ENCODE measurements around the gene PKD2.

PKD2 gene

GRCh38 chr4:88027611-88028608, 20.5 kb downstream of the PKD2 start:
- DNase-seq = peak; percentile 44 to 77 (median 70)

GRCh38 chr4:88028946-88029345, 21.5 kb downstream of the PKD2 start:
- DNase-seq = peak in 2 of 3 donors; percentile 40

- DNase-seq = no peak
These were observed 22.1 kb downstream of the PKD2 start for GRCh38 chr4:88029556-88029955.

DNA sequence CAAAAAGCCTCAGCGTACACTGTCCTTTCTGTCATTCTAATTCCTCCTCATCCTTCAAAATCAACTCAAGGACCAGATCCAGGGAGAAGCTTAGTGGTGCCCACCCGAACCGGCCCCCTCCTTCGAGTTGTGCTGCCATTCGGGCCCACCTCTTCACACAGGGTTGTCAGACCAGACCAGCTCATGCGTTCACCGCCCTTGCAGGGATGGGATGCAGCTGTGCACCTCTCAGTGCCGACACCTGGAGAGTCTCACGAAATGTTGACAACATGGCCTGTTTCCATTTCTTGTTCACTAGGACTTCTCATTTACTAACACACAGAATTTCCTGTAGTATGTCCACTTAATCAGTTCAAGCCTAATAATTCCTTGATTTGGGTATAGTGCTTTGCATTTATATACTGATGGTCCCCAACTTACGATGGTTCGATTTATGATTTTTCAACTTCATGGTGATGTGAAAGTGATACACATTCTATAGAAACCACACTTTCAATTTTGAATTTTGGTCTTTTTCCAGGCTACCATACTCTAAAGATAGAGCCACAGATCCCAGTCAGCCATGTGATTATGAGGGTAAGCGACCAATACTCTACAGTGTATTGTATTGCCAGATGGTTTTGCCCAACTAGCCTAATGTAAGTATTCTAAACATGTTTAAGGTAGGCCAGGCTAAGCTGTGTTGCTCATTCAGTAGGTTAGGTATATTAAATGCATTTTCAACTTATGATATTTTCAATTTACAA, 23.3 kb downstream of the PKD2 start:
- DNase-seq = no peak

DNA sequence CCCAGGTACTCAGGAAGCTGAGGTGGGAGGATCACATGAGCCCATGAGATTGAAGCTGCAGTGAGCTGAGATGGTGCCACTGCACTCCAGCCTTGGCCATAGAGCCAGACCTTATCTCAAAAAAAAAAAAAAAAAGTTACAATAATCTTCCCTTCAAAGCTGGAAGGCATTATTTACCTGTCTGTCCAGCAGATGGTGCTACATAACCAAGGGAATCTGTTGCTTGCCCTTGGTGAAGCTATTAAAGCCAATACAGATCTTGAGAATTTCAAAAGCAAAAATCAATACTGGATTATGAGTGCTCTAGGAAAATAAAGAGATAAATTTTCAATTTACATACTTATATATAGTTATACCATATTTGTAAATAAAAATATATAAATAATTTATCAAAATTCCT, 25.9 kb downstream of the PKD2 start:
- peak; percentile 76 to 86 (median 81) for DNase-seq

GRCh38 chr4:88035292-88035691, 27.9 kb downstream of the PKD2 start:
- DNase-seq = no peak

DNA sequence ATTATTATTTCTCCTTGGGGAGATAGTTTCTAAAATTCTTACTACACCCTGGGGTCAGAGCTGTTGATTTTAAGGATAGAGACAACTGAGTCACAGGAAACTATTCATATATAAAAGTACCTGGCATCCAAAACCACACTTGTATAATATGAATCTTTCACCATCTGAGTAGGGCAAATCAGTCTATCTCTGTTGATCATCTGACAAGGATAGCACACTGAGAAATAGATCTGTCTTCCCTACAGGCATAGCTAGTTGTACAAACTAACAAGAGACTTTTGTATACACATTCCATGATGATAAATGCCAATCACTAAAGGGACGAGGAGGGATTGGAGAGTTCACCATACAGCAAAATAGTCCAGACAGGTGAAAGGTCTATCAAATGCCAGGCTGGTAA, 30.0 kb downstream of the PKD2 start:
- no peak for DNase-seq

DNA sequence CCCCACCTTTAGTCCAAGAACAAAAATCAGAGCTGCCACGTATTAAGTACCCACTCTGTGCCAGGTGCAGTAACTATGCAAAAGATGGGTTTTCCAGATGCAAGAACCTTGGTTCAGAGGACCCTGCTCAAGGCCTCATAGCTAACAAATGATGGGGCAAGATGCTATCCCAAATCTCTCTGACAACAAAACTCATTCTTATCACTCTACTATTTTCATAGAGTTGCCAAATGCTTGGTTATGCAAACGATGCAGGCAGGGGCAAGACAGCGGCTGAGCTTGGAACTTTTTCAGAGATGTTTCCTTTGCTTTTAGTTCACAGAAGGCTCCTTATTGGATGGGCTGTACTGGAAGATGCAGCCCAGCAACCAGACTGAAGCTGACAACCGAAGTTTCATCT, 30.5 kb downstream of the PKD2 start:
- no peak for DNase-seq

DNA sequence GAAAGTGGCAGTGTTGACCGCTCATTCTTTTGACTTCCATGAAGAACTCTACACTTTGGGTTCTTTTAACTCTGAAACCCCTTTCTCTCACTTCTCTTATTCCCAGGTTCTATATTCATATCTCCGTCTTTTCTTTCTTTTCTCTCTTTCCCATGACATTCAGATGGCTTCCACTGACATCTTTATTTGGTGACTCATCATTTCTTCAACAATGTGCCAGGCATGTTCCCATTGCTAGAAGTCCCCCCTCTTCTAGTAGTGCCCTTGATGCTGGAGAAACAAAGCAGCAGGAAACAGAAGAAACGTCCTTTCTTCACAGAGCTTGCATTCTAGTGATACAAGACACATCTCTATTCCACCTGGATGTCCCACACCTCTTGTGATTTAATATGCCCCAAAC, 33.3 kb downstream of the PKD2 start:
- no peak for DNase-seq

GRCh38 chr4:88041626-88042025, 34.2 kb downstream of the PKD2 start:
- DNase-seq = no peak

DNA sequence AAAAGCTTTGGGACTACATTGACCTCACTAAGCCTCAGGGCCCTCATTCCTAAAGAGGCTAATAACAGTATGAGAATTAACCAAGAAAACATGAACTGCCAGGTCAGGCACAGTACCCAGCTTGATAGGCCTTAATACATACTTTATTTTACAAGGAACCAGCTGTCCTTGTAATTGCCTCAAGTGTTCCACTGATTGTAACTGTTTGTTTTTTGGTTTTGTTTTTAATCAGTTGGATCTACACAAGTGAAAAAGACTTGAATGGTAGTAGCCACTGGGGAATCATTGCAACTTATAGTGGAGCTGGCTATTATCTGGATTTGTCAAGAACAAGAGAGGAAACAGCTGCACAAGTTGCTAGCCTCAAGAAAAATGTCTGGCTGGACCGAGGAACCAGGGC, 35.6 kb downstream of the PKD2 start:
- DNase-seq = no peak

GRCh38 chr4:88043586-88044340, 36.3 kb downstream of the PKD2 start:
- no peak for DNase-seq

- peak in 2 of 3 donors; percentile 21 to 35 for DNase-seq
These were observed 37.6 kb downstream of the PKD2 start for GRCh38 chr4:88045021-88045420.

DNA sequence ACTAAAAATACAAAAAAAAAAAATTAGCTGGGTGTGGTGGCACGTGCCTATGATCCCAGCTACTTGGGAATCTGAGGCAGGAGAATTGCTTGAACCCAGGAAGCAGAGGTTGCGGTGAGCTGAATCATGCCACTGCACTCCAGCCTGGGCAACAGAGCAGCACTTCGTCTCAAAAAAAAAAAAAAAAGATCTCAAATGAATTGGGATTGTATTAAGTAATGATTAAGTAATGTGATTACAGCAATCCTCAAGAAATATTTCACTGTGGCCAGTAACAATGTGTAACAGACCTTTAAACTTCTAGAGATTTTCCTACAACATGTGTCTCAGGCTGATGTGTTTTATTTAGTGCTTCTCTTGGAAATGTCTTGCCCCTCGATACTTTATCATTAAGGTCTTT, 46.8 kb downstream of the PKD2 start:
- no peak for DNase-seq

DNA sequence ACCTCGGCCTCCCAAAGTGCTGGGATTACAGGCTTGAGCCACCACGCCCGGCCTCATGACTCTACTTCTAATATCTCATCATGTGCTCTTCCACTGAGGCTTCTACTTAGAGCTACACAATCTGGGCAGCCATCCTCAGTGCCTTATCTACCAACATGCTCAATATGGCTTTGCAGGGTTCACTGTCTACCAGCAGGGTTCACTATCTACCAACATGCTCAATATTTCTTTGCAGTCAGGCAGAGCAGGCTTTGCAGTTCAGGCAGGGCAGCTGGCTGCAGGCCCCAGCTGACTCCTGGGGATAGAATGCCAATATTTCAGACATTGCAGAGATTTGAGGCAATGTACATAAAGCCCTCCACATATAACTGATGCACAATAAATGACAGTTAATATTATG, 47.5 kb downstream of the PKD2 start:
- DNase-seq = peak; percentile 50 to 64 (median 58)

- DNase-seq = no peak
These were observed 50.9 kb downstream of the PKD2 start for GRCh38 chr4:88058295-88058694.

DNA sequence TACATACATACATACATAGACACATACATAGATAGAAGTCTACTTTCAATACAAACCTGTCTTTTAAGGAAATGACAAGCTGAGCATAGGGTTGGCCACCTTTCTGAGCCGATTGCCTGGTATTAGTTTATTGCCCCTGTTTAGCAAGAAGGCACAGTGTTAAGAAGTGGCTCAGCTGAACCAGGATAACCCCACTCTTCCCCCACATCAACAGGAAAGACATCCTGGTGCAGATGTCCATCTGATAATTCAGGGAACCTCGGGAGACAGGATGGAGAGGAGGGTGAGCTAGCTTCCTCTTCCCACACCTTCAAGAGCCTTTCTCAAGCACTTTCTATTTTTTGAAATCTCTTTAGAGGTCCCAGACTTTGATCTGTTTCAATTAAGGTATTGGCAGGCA, 52.3 kb downstream of the PKD2 start:
- DNase-seq = no peak

DNA sequence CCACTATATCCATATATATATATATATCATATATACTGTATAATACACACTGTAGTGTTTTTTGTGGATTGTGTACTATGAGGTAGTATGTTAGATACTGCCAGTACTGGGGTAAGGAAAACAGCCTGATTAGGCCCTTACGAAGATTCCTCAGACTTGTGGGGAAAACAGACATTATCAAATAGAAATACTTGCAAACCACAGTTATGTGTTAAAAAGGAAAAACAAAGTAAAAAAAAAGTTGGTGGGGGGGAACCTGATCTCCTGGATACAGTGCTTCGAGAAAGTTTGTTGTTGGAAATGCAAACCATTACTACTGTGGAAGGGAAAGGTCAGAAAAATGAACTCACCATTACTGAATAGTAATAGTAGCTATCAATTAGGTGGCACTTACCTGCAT, 53.0 kb downstream of the PKD2 start:
- DNase-seq = no peak

DNA sequence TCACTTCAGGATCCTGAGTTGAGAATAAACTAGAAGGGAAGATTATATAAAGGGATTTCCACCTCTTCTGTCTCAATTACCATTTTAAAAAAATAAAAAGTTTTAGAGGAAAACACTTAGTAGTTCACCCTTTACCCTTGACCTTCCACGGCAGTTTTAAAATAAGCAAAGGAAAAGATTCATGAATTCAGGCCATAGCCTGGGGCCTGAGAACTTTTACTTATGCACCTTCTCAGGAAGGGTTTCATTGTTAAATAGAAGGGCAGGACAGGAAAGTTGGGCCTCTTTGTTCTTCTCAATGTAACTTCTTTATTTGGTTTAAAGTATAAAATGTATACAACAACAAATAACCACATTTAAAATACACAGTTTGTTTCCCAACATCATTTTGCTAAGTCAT, 54.9 kb downstream of the PKD2 start:
- no peak for DNase-seq

GRCh38 chr4:88062843-88063242, 55.4 kb downstream of the PKD2 start:
- DNase-seq = no peak

DNA sequence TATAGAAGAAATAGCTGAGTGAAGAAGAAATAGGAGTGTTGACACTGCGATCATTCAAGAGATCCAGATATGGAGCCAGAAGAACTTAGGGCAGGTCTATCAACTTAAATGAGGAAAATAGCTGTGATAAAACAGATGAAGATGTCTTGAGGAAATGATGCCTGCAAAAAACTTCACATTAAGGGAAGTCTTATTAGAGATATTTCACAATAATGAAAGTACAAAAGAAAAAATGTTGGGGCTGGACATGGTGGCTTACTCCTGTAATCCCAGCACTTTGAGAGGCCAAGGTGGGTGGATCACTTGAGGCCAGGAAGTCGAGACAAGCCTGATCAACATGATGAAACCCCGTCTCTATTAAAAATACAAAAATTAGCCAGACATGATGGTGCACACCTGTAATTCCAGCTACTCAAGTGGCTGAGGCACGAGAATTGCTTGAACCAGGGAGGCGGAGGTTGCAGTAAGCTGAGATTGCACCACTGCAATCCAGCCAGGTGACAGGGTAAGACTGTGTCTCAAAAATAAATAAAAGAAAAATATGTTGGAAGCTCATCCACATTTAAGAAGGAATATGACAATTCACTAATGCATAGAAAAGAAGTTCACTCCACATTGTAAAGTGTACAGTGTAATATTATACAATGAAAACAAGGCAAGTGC, 56.3 kb downstream of the PKD2 start:
- peak in 2 of 3 donors; percentile 17 to 20 for DNase-seq

GRCh38 chr4:88064410-88064809, 57.0 kb downstream of the PKD2 start:
- DNase-seq = no peak

DNA sequence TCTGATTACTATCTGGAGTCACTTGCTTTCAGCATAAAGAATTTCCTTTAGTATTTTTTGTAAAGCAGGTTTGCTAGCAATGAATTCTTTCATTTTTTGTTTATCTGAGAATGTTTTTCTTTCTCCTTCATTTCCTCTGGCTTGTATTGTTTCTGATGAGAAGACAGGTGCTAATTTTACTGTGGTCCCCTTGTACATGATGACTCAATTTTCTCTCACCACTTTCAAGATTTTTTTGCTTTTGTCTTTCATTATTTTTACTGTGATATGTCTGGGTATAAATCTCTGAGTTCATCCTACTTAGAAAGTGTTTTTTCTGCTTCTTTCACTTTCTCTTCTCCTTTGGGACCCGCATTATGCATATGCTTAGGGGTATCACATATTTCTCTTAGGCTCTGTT, 62.6 kb downstream of the PKD2 start:
- DNase-seq = no peak

Data from suppressor macrophage treated with lipopolysaccharide for 1 hour (primary cell).